Left ventricle myocardium superior (tissue), 1 donor: ENCODE data around the gene BCL2L11. TPM values are rescaled to one million over a fixed set of nuclear protein-coding genes. Genes with fewer than 3 reads are reported as not detected.

ENCODE experiments used
- ATAC-seq: fragments of 200-7000 bp; cut with Tn5 transposase; one replicate; pipeline ENCODE4 v1.9.1; 2020; ENCODE audit warnings: mild to moderate bottlenecking, moderate library complexity
- DNase-seq: peaks from one replicate; pipeline ENCODE4 v3.0.0-alpha.2; 2020
- intact Hi-C: fragments of 100-400 bp; cut with micrococcal nuclease; formaldehyde crosslinking; loops from one replicate; pipeline ENCODE4 v1.11.0; 2022
- total RNA-seq: library from RNA; stranded (reverse); fragmentation: NEBNext Ultra II Directional; extraction: Animal tissue kit (Norgen Biotek cat#: 25700); gene quantifications from one replicate; pipeline ENCODE4 v1.2.1, GENCODE V29; 2021
- donor health status: DM: no; HTN: yes; CAD: no; lungs with severe emphysema.

BCL2L11 gene
- total RNA-seq, 1 donor from 2014 or later, result 10.1 TPM

DNA sequence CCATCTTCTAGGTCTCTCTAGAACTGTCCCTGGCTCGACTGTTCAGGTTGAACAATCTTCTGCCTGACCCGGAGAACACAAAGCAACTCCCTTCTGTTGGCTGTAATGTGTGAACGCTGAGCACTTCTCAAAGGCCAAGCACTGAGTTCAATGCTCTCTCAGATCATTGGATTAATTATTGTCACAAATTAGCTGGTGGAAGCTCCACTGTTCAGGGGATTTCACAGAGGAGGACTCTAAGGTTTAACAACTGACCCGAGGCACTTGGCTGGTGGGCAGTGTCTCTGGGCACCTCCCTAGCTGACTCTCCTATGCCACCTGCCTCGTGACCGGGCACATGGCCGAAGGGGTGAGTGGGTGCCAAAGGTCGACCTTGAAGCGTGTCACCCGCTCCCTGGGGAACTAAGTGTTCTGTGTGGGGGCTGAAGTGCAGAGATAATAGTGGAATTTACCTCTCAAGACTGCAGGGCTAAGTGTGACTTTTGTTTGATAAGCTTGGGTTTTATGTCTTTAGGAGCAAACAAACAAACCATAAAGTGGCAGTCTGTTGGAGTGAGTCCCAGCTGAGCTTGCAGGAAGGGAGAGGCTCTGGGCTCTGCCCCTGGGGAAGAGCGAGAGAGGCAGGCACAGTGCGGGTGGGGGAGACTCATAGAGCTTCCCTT lies 64.8 kb downstream of the BCL2L11 start:
- intact Hi-C loops, result no loop called here
- ATAC-seq (peak; percentile 90), DNase-seq (peak; percentile 70)

DNA sequence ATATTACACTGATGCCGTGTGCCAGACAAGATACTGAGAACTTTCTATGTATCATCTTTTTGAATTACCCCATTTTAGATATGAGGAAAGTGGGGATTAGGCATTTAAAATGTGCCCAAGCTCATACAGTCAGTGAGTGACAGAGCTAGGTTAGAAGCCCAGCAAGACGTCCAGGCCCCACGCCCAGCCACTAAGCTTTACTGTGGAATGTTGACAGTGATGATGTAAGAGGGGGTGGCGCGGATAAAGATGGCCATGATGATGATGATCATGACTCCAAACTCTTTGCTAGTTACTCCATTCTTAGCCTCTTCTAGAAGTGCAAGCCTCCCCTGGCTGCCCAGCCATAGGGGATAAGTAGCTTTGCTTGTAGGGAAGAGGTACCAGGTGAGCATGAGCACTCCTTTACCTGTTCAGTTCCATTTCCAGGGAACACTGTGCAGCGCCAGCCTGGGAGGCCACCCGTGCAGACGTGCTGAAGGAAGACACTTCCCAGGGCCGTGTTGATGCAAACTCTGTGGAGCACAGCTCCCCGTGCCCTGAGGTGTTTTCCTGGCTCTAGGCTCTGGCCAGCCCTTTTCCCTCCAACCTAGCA lies 65.5 kb downstream of the BCL2L11 start:
- ATAC-seq (no peak), DNase-seq (no peak)
- intact Hi-C loops, result no loop called here

DNA sequence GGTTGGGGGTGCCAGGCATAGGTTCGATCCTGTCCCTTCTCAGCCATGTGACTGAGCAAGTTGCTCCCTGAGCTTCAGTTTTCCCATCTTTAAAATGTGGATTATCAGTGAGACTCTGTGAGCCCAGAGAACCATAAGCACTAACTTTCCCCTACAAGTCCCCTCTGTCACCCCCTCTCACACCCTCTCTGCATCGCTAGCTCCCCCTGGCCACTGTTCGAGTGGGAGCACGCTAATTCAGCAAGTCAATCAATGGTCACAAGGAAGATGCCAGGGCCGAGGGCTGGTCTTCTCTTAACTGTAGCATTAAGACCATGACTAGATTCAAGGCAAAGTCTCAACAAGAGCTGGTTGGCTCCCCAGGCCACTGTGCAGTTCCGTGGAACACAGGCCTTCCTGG lies 66.2 kb downstream of the BCL2L11 start:
- intact Hi-C loops, result no loop called here
- ATAC-seq (no peak), DNase-seq (no peak)

DNA sequence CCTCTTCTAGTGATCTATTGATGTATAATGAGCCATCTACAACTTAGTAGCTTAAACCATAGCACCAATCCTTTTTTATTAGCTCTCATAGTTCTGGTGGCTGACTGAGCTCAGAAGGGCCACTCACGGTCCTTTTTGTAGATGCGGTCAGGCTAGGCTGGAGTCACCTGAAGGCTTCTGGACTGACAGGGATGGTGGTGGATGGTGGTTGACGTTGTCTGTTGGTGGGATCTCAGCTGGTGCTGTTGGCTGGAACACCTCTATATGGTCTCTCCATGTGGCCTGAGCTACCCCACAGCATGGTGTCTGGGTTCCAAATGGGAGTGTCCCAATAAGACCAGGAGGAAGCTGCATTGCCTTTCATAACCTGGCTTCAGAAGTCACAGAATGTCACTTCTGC lies 68.0 kb downstream of the BCL2L11 start:
- no peak for DNase-seq
- intact Hi-C loops, result no loop called here
- ATAC-seq, result no peak

GRCh38 chr2:111189106-111189505 lies 68.4 kb downstream of the BCL2L11 start:
- no peak for ATAC-seq

GRCh38 chr2:111190816-111191540 lies 70.3 kb downstream of the BCL2L11 start:
- DNase-seq (no peak), ATAC-seq (no peak)
- intact Hi-C loops, result no loop called here

More at GRCh38 chr2:111189106-111189505, 68.4 kb downstream of the BCL2L11 start:
- intact Hi-C loops, result no loop called here
- DNase-seq, result no peak

DNA sequence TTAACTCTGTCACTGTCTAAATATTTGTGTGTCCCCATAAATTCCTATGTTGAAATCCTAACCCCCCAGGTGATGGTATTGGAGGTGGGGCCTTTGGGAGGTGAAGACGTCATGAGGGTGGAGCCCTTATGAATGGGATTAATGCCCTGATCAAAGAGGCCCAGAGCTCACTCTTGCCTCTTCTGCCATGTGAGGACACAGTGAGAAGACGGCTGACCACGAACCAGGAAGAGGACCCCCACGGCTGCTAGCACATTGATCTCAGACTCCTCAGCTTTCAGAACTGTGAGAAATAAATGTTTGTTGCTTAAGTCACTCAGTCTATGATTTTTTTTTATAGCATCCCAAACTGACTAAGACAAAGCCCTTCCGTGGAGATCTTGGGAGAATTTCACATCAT lies 71.2 kb downstream of the BCL2L11 start:
- no peak for DNase-seq

DNA sequence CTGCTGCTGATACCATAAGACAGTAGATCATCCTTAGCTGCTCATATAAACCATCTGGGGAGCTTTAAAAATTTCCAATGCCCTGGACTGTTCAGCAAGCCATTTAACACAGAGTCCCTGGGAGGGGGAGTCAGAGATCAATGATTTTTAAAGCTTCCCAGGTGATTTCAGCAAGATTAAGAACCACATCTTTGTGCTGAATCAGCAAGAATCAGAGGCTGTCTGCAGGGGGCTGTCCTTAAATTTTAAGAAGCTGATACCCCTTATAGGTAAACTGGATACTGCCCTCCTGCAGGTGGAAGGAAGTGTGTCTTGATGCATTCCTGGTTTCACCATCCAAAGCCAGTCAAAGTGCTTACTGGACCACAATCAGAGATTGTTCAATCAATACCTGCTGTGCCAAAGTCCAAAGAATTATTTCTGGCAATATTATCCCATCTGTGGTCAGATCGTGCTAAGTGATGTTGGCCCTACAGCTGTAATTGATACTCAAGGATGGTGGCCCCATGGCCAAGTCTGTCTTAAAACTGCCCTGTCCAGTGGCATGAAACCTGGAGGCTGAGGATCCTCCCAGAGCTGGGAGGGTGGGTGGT lies 72.2 kb downstream of the BCL2L11 start:
- DNase-seq (no peak), ATAC-seq (no peak)
- intact Hi-C loops, result no loop called here

More for the DNA sequence above, 71.2 kb downstream of the BCL2L11 start:
- no peak for ATAC-seq
- intact Hi-C loops, result no loop called here

GRCh38 chr2:111194835-111195621 lies 74.3 kb downstream of the BCL2L11 start:
- no peak for ATAC-seq
- no peak for DNase-seq
- intact Hi-C loops, result no loop called here

DNA sequence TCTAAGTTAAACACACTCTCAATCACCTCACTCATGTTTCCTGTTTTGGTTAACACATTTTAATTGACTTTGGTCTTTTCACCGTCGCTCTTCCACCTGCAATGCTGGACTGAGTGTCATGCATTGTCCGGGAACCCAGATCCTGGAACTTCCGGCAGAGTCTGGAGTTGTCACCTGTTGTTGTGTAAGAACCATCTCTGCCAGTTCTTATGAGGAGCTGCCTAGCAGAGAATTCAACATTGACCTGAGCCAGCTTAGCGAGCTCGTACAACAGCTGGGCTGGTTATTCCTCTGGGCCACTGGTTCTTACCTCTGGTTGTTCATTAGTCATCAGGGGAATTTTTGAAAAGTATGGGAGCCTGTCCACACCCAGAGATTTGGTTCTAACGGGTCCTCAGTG lies 75.7 kb downstream of the BCL2L11 start:
- intact Hi-C loops, result no loop called here
- ATAC-seq, result no peak

DNA sequence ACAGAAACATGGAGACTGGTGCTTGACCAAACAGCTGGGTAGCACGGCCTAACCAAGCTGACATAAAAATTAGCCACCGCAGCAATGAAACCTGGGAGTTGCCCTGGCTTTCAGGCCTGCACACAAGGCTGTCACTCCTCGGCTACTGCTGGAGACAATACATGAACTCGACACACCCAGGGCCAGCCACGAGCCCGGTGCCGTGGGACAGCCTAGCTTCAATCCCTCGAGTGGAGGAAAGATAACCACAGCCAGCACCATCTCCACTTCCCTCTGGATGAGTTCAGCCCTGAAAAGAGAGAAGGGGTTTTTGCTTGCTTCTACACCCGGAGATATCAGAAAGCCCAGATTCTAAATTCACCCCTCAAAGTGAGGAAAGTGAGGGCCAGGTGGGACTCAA lies 78.0 kb downstream of the BCL2L11 start:
- intact Hi-C loops, result no loop called here
- ATAC-seq (no peak), DNase-seq (no peak)

More for the DNA sequence above, 75.7 kb downstream of the BCL2L11 start:
- no peak for DNase-seq

GRCh38 chr2:111199840-111200239 lies 79.1 kb downstream of the BCL2L11 start:
- intact Hi-C loops, result no loop called here
- DNase-seq (no peak), ATAC-seq (no peak)

GRCh38 chr2:111200333-111200881 lies 79.7 kb downstream of the BCL2L11 start:
- DNase-seq (no peak), ATAC-seq (no peak)
- intact Hi-C loops, result no loop called here

DNA sequence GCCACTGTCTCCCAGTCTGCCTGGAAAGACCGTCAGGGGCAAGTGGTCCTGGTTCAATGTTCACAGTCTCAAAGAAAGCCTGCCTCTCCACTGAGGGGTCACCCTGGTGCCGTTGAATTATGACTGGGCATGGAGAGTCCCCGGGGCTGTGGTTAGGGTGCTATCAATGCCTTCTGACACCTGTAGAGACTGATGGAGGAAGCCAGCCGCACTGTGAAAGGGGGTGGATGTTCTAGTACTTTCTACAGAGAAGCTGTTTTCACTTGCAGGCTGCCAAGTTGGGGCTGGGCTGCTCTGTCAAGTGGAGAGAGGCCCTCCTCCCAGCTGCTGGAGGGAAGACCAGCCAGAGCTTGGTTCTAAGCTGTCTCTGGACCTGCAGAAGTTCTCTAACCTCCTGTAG lies 80.5 kb downstream of the BCL2L11 start:
- intact Hi-C loops, result no loop called here
- DNase-seq, result no peak

DNA sequence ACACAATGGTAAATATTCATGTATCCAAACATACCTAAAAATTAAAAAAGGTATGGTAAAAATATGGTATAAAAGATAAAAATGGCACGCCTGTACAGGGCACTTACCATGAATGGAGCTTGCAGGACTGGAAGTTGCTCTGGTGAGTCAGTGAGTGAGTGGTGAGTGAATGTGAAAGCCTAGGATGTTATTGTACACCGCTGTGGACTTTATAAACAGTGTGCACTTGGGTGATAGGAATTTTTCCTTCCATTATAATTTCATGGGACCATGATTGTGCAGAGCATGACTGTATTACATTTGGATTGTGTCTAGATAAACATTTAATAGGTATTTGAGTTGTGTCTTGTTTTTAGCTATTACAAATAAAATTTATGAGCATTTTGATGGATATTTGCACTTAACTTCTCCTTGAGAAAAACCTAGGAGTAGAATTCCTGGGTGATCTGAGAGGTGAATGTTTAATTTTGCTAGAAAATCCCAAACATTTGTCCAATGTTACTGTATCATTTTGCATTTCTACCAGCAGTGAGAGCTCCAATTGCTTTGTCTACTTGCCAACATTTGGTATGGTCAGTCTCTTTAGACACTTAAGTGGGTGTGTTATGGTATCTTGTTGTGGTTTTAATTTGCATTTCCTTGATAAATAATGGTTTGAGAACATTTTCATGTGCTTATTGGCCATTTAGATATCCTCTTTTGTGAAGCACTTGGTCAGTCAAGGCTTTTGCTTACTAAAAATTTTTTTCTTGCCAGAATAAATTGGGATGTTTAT lies 81.7 kb downstream of the BCL2L11 start:
- ATAC-seq (no peak), DNase-seq (no peak)
- intact Hi-C loops, result no loop called here

More for the DNA sequence above, 80.5 kb downstream of the BCL2L11 start:
- no peak for ATAC-seq

DNA sequence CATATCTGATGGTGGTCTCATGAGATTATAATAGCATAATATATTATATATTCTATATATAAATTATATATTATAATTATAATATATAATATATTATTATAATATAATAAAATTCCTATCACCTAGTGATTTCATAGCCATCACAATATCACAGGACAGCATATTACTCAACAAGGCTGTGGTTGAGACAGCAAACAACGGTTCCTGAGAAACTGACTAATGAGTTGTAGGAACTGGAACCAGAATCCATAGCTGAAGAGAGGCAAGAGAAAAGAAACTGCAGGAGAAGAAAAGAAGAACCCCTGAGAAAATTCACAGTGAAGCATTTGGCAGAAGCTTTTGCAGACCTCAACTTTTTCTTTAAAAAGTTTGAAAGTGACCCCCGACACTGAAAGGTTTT lies 84.0 kb downstream of the BCL2L11 start:
- intact Hi-C loops, result no loop called here
- DNase-seq (no peak), ATAC-seq (no peak)

DNA sequence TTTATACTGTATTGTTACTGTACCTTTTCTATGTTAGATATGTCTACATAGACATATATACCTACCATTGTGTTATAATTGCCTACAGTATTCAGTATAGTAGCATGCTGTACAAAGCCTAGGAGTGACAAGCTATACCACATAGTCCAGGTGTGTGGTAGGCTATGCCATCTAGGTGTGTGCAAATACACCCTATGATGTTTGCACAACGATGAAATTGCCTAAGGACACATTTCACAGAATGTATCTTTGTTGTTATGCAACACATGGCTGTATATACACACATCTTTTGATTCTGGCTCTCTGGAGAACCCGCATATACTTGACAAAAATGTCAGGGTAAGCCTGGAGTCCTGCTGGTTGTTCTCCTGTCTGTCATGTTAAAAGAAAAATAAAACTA lies 85.1 kb downstream of the BCL2L11 start:
- DNase-seq, result no peak
- no peak for ATAC-seq
- intact Hi-C loops, result no loop called here

DNA sequence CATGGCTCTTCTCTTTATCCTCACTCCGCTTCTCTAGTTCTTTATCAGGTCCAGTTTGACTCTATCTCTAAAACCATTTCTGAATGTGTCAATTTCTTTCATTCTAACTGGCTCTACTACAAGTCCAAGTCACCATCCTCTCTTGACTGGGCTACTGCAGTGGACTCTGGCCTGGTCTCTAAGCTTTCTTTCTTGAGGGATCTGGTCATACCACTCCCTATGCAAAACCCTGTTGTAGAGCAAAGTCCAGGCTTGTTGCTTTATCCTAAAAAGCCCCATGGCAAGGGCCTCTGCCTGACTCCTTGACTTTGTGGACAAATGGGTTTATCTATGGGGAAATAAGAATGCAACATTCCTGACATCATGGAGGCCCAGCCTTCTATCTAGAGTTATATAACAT lies 87.1 kb downstream of the BCL2L11 start:
- DNase-seq, result no peak
- intact Hi-C loops, result no loop called here
- ATAC-seq, result no peak
